HEK293 (cell line): ENCODE measurements around the gene PSMC3.

Source experiments
- CTCF ChIP-seq: fragments of 450-650 bp; formaldehyde crosslinking; IDR thresholded peaks from 2 replicates; pipeline ENCODE4 v1.5.1; 2016; ENCODE audit warnings: missing biosample characterization, missing genetic modification characterization
- MEIS1 ChIP-seq: sonication (generic); formaldehyde crosslinking; IDR thresholded peaks from 2 replicates; pipeline ENCODE4 v1.8.1; 2022; ENCODE audit warnings: missing genetic modification reagents, mild to moderate bottlenecking, borderline replicate concordance
- MYNN ChIP-seq: fragments of 450-650 bp; formaldehyde crosslinking; IDR thresholded peaks from 2 replicates; pipeline ENCODE4 v1.5.1; 2016; ENCODE audit warnings: missing biosample characterization, missing genetic modification characterization, borderline replicate concordance
- RBAK ChIP-seq: fragments of 450-650 bp; formaldehyde crosslinking; IDR thresholded peaks from 2 replicates; pipeline ENCODE4 v1.5.1; 2016; ENCODE audit warnings: missing biosample characterization, missing genetic modification characterization
- TCF7L2 ChIP-seq: IDR thresholded peaks from 2 replicates; pipeline ENCODE4 v1.6.1; 2011; ENCODE audit warnings: low read depth, mild to moderate bottlenecking, inconsistent platforms, low read length, moderate library complexity, borderline replicate concordance
- ZBTB26 ChIP-seq: fragments of 450-650 bp; formaldehyde crosslinking; optimal IDR thresholded peaks from 2 replicates; pipeline ENCODE3; 2016; ENCODE audit warnings: missing biosample characterization, mild to moderate bottlenecking, missing genetic modification characterization
- ZBTB8A ChIP-seq: fragments of 450-650 bp; formaldehyde crosslinking; IDR thresholded peaks from 2 replicates; pipeline ENCODE4 v1.5.1; 2016; ENCODE audit warnings: missing biosample characterization, missing genetic modification characterization
- ZNF184 ChIP-seq: fragments of 450-650 bp; IDR thresholded peaks from 2 replicates; pipeline ENCODE4 v1.5.1; 2018; ENCODE audit warnings: missing biosample characterization, mild to moderate bottlenecking, missing genetic modification characterization
- ZNF24 ChIP-seq: fragments of 450-650 bp; formaldehyde crosslinking; IDR thresholded peaks from 2 replicates; pipeline ENCODE4 v1.5.1; 2016; ENCODE audit warnings: missing biosample characterization, missing genetic modification characterization
- ZNF639 ChIP-seq: fragments of 450-650 bp; formaldehyde crosslinking; IDR thresholded peaks from 2 replicates; pipeline ENCODE4 v1.5.1; 2016; ENCODE audit warnings: missing biosample characterization, missing genetic modification characterization
- ZNF654 ChIP-seq: fragments of 450-650 bp; formaldehyde crosslinking; IDR thresholded peaks from 2 replicates; pipeline ENCODE4 v1.5.1; 2016; ENCODE audit warnings: low read depth, missing biosample characterization, missing genetic modification characterization
- ZNF777 ChIP-seq: fragments of 450-650 bp; formaldehyde crosslinking; IDR thresholded peaks from 2 replicates; pipeline ENCODE4 v1.5.1; 2017; ENCODE audit warnings: missing biosample characterization, missing genetic modification characterization, borderline replicate concordance
- ZNF792 ChIP-seq: fragments of 450-650 bp; formaldehyde crosslinking; IDR thresholded peaks from 2 replicates; pipeline ENCODE4 v1.5.1; 2016; ENCODE audit warnings: missing biosample characterization, missing genetic modification characterization

- TF ChIP-seq CTCF (no peak), RBAK (tag by site-specific recombination) (no peak), ZNF792 (tag by site-specific recombination) (no peak), MEIS1 (CRISPR knock-in tag) (no peak), ZNF24 (tag by site-specific recombination) (no peak), ZNF777 (tag by site-specific recombination) (no peak), ZBTB8A (tag by site-specific recombination) (no peak), MYNN (tag by site-specific recombination) (no peak), ZNF654 (tag by site-specific recombination) (no peak), TCF7L2 (no peak), ZNF639 (tag by site-specific recombination) (no peak), ZBTB26 (no peak), ZNF184 (no peak)
Observed at GRCh38 chr11:47425611-47426010, 628 bp downstream of the PSMC3 start.
